Stimulated activated effector memory CD8-positive, alpha-beta T cell treated with anti-CD3 and anti-CD28 coated beads, Interleukin-12 subunit alpha, Interleukin-12 subunit beta, amount 100 ng/mL, for 72 hours (primary cell): ENCODE data around the gene RNF148.
"Not testable (repeated sequence)": the region's sequence is repeated elsewhere in the genome, so short reads cannot be mapped to it uniquely, and the experiment has no call there.

Experiments
- ATAC-seq: fragments of 150-1000 bp; cut with Tn5 transposase; 2 replicates; pipeline ENCODE4 v1.10.0; 2021
- DNase-seq, 2 donors: peaks; one replicate each; pipeline ENCODE4 v3.0.0; 2021 to 2022; ENCODE audit warnings: low spot score in 2 of 2
- H3K27ac Mint-ChIP-seq: one replicate; pipeline ENCODE4 v1.8.0; 2022; ENCODE audit warnings: mild to moderate bottlenecking, mixed read lengths
- H3K36me3 Mint-ChIP-seq: one replicate; pipeline ENCODE4 v1.8.0; 2022; ENCODE audit warnings: mild to moderate bottlenecking, mixed read lengths
- H3K4me1 Mint-ChIP-seq: one replicate; pipeline ENCODE4 v1.8.0; 2022; ENCODE audit warnings: mixed read lengths
- H3K4me3 Mint-ChIP-seq: one replicate; pipeline ENCODE4 v1.8.0; 2022; ENCODE audit warnings: mild to moderate bottlenecking, mixed read lengths
- H3K9me3 Mint-ChIP-seq: one replicate; pipeline ENCODE4 v1.8.0; 2022; ENCODE audit warnings: mixed read lengths

Gene RNF148

DNA sequence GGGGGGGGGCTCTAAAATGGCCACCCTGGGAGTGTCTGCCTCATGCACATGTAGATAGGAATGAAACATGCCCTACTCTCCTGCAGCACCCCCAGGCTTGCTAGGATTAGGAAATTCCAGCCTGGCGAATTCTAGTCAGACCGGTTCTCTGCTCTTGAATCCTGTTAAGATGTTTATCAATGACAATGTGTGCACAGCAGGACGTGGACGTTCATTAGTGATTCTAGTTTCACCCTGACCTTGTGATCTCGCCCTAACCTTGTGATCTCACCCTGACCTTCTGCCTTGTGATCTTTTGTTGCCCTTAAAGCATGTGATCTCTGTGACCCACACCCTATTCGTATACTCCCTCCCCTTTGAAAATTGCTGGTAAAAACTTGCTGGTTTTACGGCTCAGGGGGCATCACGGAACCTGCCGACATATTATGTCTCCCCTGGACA lies 23.4 kb downstream of the RNF148 start:
- not testable (repeated sequence) for H3K4me1 Mint-ChIP-seq, H3K27ac Mint-ChIP-seq, ATAC-seq, DNase-seq, H3K4me3 Mint-ChIP-seq, H3K36me3 Mint-ChIP-seq
- peaks cover 13% of the 10 kb centered on the region for H3K9me3 Mint-ChIP-seq

DNA sequence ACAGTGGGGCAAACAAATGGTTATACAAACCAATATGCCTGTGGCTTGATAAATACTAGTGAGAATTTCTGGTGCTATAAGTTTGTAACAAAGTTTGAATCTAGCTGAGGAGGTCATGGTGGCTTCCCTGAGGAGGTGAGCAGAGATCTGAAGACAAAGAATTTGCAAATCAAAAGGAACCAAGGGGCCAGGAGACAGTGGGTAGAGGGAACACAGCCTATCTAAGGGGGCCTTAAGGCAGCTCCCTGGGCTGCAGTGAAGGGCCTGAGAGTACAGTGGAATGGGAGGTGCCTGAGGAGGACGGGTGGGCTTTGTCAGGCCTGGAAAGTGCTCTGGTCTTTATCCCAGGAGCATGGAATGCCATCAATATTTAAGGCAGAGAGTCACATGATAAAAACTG lies 25.6 kb downstream of the RNF148 start:
- peaks cover 13% of the 10 kb centered on the region for H3K9me3 Mint-ChIP-seq
- H3K36me3 Mint-ChIP-seq = no peaks in the 10 kb centered on the region
- H3K4me3 Mint-ChIP-seq = no peak overlapping the region
- no peak for DNase-seq
- no peak overlapping the region for H3K27ac Mint-ChIP-seq
- ATAC-seq = no peak
- no peaks in the 10 kb centered on the region for H3K4me1 Mint-ChIP-seq

DNA sequence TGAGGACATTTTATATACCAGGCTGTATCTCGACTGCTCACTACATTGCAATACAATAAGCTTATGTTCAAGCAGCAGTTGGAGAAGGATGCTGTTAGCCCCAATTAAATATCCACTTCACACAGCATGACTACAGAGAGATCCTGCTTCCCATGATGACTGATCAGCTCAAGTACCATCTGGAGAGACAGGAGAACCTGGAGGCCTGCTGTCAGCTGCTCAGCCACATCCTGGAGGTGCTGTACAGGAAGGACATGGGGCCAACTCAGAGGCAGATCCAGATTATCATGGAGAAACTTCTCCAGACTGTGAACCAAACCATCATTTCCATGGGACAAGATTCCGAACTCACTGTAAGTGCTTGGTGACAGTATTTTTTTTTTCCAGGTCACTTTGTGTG lies 26.3 kb downstream of the RNF148 start:
- ATAC-seq (no peak), DNase-seq (no peak)
- Mint-ChIP-seq H3K4me3 (no peak overlapping the region), H3K4me1 (no peaks in the 10 kb centered on the region), H3K27ac (no peak overlapping the region), H3K36me3 (no peaks in the 10 kb centered on the region), H3K9me3 (peaks cover 13% of the 10 kb centered on the region)

DNA sequence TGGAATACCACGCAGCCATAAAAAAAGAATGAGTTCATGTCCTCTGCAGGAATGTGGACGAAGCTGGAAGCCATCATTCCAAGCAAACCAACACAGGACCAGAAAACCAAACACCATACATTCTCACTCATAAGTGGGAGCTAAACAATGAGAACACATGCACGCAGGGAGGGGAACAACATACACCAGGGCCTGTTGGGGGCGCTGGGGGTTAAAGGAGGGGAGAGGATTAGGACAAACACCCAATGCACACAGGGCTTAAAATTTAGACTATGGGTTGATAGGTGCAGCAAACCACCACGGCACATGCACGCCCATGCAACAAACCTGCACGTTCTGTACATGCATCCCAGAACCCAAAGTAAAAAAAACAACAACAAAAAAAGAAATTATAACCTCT lies 27.1 kb downstream of the RNF148 start:
- no peak overlapping the region for H3K27ac Mint-ChIP-seq
- H3K4me1 Mint-ChIP-seq = no peaks in the 10 kb centered on the region
- H3K9me3 Mint-ChIP-seq = peaks cover 16% of the 10 kb centered on the region
- no peak for DNase-seq
- ATAC-seq = no peak
- H3K36me3 Mint-ChIP-seq = no peaks in the 10 kb centered on the region
- H3K4me3 Mint-ChIP-seq = no peak overlapping the region

DNA sequence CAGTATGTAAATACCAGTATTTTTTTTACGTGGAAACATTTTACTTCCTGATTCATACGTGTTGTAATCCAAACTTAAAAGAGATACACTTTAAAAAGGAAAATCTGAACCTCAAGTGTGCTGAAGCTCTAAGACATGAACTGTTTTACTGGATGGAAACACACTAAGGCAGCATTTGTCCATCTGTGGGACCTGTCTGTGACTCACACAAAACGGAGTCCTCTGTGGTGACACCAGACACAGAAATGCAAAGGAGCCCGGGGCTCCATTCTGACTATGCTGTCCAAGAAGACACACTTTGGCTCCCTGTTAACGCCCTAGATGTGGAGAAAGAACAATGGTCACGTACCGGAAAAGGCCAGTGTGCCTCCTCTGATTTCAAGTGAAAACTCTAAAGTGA lies 27.7 kb downstream of the RNF148 start:
- Mint-ChIP-seq H3K9me3 (peaks cover 16% of the 10 kb centered on the region), H3K27ac (no peak overlapping the region), H3K4me1 (no peaks in the 10 kb centered on the region), H3K36me3 (no peaks in the 10 kb centered on the region), H3K4me3 (no peak overlapping the region)
- ATAC-seq = no peak
- no peak for DNase-seq

DNA sequence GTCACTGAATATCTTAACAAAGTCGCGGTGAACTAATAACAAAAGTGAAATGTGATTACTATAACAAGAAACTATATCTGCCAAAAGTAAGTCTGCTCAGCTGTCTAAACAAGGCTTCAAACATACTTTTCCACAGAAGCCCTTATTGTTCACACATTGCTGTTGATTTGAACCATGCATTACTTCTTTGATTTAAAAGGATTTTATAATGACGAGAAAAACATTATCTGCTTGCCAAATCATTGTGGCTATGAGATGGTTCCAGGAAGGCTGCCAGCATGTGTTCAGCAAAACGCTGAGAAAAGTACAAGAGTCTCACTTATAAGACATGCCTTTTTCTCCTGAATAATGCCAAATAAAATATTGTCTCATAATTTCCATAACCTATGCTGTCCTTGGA lies 28.2 kb downstream of the RNF148 start:
- Mint-ChIP-seq H3K4me1 (no peaks in the 10 kb centered on the region), H3K9me3 (peaks cover 14% of the 10 kb centered on the region), H3K36me3 (no peaks in the 10 kb centered on the region), H3K27ac (no peak overlapping the region), H3K4me3 (no peak overlapping the region)
- DNase-seq (no peak), ATAC-seq (no peak)

DNA sequence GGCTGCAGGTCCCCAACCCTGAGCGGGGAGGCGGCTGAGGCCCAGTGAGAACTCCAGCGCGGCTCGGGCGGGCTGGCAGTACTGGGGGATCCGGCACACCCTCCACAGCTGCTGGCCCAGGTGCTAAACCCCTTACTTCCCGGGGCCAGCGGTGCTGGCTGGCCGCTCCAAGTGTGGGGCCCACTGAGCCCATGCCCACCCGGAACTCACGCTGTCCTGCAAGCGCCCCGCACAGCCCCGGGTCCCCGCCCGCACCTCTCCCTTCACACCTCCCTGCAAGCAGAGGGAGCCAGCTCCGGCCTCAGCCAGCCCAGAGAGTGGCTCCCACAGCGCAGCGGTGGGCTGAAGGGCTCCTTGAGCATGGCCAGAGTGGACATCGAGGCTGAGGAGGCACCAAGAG lies 28.8 kb downstream of the RNF148 start:
- H3K27ac Mint-ChIP-seq = no peak overlapping the region
- H3K9me3 Mint-ChIP-seq = peaks cover 12% of the 10 kb centered on the region
- no peaks in the 10 kb centered on the region for H3K4me1 Mint-ChIP-seq
- no peak overlapping the region for H3K4me3 Mint-ChIP-seq
- H3K36me3 Mint-ChIP-seq = no peaks in the 10 kb centered on the region
- no peak for ATAC-seq
- no peak for DNase-seq

DNA sequence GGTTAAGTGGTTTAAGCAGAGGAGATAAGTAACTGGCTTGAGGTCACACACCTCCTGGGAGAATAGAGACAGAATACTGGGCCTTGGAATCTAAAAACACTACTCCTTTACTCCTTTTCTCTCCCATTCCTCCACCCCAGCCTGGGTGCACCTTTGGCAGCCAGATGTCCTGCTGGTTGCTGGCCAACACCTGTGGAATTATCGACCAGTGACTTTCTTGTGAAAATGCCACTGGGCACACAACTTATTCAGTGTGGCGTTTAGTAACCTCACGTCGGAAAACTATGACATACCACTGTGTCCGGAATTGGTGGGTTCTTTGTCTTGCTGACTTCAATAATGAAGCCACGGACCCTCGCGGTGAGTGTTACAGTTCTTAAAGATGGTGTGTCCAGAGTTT lies 30.2 kb downstream of the RNF148 start:
- DNase-seq (no peak), ATAC-seq (no peak)
- Mint-ChIP-seq H3K9me3 (peaks cover 8% of the 10 kb centered on the region), H3K4me1 (no peaks in the 10 kb centered on the region), H3K36me3 (no peaks in the 10 kb centered on the region), H3K27ac (no peak overlapping the region), H3K4me3 (no peak overlapping the region)

DNA sequence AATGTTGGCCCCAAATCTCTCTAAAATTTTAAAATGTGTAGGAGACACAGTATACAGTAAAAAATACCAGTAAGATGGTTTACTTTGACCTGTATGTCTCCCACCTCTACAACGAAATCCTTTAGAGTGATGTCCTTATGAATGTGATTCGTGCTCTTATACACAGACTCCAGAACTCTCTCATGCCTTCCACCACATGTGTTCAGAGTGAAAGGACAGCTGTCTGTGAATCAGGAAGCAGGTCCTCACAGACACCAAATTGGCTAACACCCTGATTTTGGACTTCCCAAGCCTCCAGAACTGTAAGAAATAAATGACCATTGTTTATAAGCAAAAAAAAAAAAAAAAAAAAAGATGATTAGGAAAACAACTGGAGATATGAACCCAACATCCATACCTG lies 39.0 kb downstream of the RNF148 start:
- Mint-ChIP-seq H3K36me3 (no peaks in the 10 kb centered on the region), H3K9me3 (peaks cover 9% of the 10 kb centered on the region), H3K27ac (no peak overlapping the region), H3K4me1 (no peaks in the 10 kb centered on the region), H3K4me3 (no peak overlapping the region)
- no peak for DNase-seq
- no peak for ATAC-seq

DNA sequence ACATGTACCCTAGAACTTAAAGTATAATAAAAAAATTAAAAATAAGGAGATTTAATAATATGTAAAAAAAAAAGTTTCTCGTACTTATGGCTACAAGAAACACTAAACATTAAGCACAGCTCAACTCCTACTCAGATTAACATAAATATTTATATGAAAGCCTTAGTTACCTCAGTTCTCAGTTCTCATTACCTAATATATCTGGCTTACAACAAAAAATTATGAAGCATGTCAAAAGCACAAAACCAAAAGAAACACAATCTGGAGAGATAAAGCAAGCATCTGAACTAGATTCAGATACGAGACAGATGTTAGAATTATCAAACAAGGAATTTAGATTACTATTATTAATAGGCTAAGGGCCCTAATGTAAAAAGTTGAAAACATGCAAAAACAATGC lies 43.9 kb downstream of the RNF148 start:
- Mint-ChIP-seq H3K4me3 (no peak overlapping the region), H3K4me1 (no peaks in the 10 kb centered on the region), H3K9me3 (peaks cover 6% of the 10 kb centered on the region), H3K36me3 (no peaks in the 10 kb centered on the region), H3K27ac (no peak overlapping the region)
- ATAC-seq (no peak), DNase-seq (no peak)

DNA sequence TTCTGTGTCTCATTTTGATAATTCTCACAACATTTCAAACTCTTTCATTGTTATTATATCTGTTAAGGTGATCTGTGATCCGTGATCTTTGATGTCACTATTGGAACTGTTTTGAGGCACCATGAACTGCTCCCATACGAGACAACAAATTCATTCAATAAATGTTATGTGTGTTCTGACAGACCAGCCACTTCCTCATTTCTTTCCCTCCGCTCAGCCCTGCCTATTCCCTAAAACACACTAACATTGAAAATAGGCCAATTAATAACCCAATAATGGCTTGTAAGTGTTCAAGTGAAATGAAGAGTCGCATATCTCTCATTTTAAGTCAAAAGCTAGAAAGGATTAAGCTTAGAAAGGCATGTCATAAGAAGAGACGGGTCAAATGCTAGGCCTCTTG lies 49.0 kb downstream of the RNF148 start:
- DNase-seq (no peak), ATAC-seq (no peak)
- Mint-ChIP-seq H3K9me3 (peaks cover 6% of the 10 kb centered on the region), H3K36me3 (no peaks in the 10 kb centered on the region), H3K4me1 (no peaks in the 10 kb centered on the region), H3K4me3 (no peak overlapping the region), H3K27ac (no peak overlapping the region)

DNA sequence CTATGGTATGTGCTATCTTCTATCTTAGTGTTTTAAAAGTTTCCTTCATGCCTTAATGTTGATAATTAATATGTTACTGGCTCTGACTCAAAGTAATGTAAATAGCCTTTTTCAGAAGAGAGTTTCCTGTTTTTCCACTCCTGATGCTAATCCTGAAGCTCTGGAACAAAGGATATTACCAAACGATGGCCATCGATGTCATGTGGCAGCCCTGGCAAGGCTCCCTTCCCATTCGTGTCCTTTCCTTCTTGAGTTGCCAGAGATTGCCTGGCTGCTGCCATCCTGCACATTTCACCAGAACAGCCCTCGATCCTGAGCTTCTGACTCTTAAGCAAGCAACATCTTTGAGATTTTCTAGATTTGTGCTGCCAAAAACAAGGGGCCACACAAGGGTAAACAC lies 49.8 kb downstream of the RNF148 start:
- ATAC-seq (no peak), DNase-seq (no peak)
- Mint-ChIP-seq H3K4me1 (no peaks in the 10 kb centered on the region), H3K27ac (no peak overlapping the region), H3K36me3 (no peaks in the 10 kb centered on the region), H3K9me3 (peaks cover 6% of the 10 kb centered on the region), H3K4me3 (no peak overlapping the region)
